T-helper 1 cell treated with Interleukin-12 subunit alpha and Interleukin-12 subunit beta and Interleukin-4 antibody, amounts not matched to agents 30 μg/mL and 1 μg/mL, for 36 hours (primary cell): Measurements from ENCODE around the gene VASH1.
"Not testable (repeated sequence)": the region's sequence is repeated elsewhere in the genome, so short reads cannot be mapped to it uniquely, and the experiment has no call there.

Source experiments
- H3K27ac Mint-ChIP-seq: one replicate; pipeline ENCODE4 v1.8.0; 2021; ENCODE audit warnings: mild to moderate bottlenecking, mixed read lengths
- H3K27me3 Mint-ChIP-seq: one replicate; pipeline ENCODE4 v1.8.0; 2021; ENCODE audit warnings: low read depth, mixed read lengths
- H3K36me3 Mint-ChIP-seq: one replicate; pipeline ENCODE4 v1.8.0; 2021; ENCODE audit warnings: low read depth, mixed read lengths
- H3K4me1 Mint-ChIP-seq: one replicate; pipeline ENCODE4 v1.8.0; 2021; ENCODE audit warnings: low read depth, mixed read lengths
- H3K4me3 Mint-ChIP-seq: one replicate; pipeline ENCODE4 v1.8.0; 2021; ENCODE audit warnings: mild to moderate bottlenecking, moderate library complexity, mixed read lengths
- H3K9me3 Mint-ChIP-seq: one replicate; pipeline ENCODE4 v1.8.0; 2021; ENCODE audit warnings: mixed read lengths

VASH1 gene

DNA sequence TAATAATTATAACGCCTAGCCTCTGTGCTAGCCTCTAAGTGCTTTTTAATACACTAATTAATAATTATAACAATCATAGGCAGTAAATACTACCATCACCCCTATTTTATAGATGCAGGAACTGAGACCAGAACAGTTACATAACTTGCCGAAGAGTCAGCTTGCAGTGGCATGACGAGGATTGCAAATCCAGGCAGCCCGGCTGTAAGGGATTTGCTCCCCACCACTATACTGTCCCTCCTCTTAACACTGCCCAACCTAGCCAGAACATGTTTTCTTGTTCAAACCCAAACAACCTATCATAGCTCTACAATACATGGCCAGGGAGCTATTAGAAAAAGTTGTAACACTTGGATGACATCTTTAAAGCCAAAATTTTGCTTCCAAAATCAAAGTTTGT, 33.9 kb upstream of the VASH1 start:
- Mint-ChIP-seq H3K27ac (no peak overlapping the region), H3K27me3 (peaks cover 46% of the 10 kb centered on the region)

DNA sequence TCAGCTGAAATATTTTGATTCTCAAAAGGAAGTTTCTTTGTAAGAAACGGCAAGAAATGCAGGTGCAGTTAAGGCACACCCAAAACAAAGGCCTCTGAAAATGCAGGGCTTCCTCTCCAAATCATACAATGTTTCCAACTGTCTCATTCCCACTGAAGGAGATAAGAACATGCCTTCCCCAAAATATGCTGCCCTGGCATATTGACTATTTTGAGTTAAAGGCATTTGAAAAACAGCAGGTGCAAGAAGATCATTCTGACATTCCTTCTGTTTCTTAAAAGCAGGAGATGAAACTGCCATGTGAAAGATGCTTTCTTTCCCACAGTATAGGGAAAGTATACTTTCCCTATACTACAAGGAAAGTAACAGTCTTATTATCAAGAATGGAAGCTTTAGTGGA, 33.4 kb upstream of the VASH1 start:
- Mint-ChIP-seq H3K36me3 (no peaks in the 10 kb centered on the region), H3K27ac (no peak overlapping the region), H3K27me3 (peaks cover 46% of the 10 kb centered on the region), H3K4me1 (peaks cover 2% of the 10 kb centered on the region), H3K9me3 (no peaks in the 10 kb centered on the region), H3K4me3 (no peak overlapping the region)

More for the DNA sequence above, 33.9 kb upstream of the VASH1 start:
- H3K9me3 Mint-ChIP-seq = no peaks in the 10 kb centered on the region
- H3K4me1 Mint-ChIP-seq = peaks cover 2% of the 10 kb centered on the region
- H3K36me3 Mint-ChIP-seq = no peaks in the 10 kb centered on the region
- H3K4me3 Mint-ChIP-seq = no peak overlapping the region

DNA sequence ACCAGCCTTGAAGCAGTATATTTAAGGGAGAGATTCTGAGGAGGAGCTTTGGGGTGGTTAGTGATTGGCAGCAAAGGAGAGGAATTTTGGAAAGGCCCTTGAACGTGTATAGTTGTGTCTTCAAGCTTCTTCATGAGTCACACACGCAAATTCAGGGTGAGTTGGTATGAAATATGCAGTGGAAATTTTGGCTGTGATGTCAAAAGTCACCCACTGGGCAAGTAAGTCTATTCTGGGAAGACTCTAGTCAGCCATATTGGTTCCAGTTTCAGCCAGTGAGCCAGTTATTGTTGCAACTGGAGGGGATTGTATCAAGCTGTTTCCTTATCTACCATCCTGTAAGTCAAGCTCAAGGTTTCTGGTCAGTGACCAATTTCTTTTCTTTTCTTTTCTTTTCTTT, 32.0 kb upstream of the VASH1 start:
- Mint-ChIP-seq H3K27ac (no peak overlapping the region), H3K27me3 (peaks cover 35% of the 10 kb centered on the region), H3K9me3 (no peaks in the 10 kb centered on the region), H3K4me1 (peaks cover 2% of the 10 kb centered on the region), H3K36me3 (no peaks in the 10 kb centered on the region), H3K4me3 (no peak overlapping the region)

DNA sequence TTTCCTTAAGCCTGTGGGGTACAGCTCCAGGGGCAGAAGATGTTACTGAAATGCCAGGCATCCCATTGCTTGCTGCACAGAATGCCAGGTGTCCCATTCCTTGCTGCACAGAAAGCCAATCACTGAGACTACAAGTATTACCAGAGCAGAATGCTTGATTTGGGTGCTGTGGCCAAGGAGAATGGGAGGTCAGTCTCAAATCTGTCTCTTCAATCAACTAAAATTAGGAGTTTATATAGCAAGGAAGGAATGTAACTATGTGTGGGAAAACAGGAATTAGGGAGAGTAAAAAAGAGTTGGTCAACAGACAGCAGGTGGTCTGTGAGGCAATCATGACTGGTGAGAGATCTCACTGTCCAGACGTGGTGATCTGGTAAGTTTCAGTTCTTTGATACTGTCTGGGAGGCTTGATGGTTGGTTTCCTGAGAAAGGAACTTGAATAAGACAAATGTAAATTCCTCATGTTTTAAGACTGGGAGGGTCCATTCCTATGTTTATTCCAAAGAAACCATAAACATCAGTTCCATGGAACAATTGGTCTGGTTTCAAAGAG, 31.2 kb upstream of the VASH1 start:
- H3K36me3 Mint-ChIP-seq = no peaks in the 10 kb centered on the region
- peaks cover 2% of the 10 kb centered on the region for H3K4me1 Mint-ChIP-seq
- H3K27ac Mint-ChIP-seq = no peak overlapping the region
- H3K27me3 Mint-ChIP-seq = peaks cover 29% of the 10 kb centered on the region
- H3K4me3 Mint-ChIP-seq = no peak overlapping the region
- H3K9me3 Mint-ChIP-seq = no peaks in the 10 kb centered on the region

DNA sequence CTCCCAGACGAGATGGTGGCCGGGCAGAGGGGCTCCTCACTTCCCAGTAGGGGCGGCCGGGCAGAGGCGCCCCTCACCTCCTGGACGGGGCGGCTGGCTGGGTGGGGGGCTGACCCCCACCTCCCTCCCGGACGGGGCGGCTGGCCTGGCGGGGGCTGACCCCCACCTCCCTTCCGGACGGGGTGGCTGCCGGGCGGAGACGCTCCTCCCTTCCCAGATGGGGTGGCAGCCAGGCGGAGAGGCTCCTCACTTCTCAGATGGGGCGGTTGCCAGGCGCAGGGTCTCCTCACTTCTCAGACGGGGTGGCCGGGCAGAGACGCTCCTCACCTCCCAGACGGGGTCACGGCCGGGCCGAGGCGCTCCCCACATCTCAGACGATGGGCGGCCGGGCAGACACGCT, 26.8 kb upstream of the VASH1 start:
- H3K36me3 Mint-ChIP-seq, H3K27ac Mint-ChIP-seq, H3K9me3 Mint-ChIP-seq, H3K4me1 Mint-ChIP-seq, H3K4me3 Mint-ChIP-seq: not testable (repeated sequence)
- H3K27me3 Mint-ChIP-seq = peaks cover 36% of the 10 kb centered on the region

DNA sequence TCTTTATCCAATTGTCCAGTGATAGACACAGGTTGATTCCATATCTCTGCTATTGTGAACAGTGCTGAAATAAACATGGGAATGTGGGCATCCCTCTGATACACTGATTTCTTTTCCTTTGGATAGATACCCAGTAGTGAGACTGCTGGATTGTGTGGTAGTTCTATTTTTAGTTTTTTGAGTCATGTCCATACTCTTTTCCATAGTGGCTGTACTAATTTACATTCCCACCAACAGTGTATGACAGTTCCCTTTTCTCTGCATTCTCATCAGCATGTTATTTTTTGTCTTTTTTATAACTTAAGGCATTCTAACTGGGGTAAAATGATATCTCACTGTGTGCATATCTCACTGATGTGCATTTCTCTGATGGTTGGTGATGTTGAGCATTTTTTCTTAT, 24.8 kb upstream of the VASH1 start:
- no peak overlapping the region for H3K4me3 Mint-ChIP-seq
- no peaks in the 10 kb centered on the region for H3K4me1 Mint-ChIP-seq
- H3K36me3 Mint-ChIP-seq = no peaks in the 10 kb centered on the region
- peaks cover 22% of the 10 kb centered on the region for H3K9me3 Mint-ChIP-seq
- no peak overlapping the region for H3K27ac Mint-ChIP-seq
- H3K27me3 Mint-ChIP-seq = peaks cover 36% of the 10 kb centered on the region

DNA sequence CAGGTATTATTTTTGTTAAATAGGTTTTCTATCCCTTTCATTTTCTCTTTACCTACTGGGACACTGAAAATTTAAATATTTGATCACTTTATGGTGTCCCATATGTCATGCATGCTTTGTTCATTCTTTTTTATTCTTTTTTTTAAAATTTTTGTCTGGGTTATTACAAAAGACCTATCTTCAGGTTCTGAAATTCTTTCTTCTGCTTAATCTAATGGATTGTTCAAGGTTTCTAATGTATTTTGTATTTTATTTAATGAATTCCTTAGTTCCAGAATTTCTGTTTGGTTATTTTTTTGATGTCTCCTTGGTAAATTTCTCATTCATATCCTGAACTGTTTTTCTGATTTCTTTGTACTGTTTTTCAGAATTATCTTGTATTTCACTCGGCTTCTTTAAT, 20.2 kb upstream of the VASH1 start:
- Mint-ChIP-seq H3K27ac (no peak overlapping the region), H3K4me3 (no peak overlapping the region), H3K27me3 (peaks cover 42% of the 10 kb centered on the region), H3K9me3 (peaks cover 30% of the 10 kb centered on the region), H3K36me3 (no peaks in the 10 kb centered on the region), H3K4me1 (no peaks in the 10 kb centered on the region)

DNA sequence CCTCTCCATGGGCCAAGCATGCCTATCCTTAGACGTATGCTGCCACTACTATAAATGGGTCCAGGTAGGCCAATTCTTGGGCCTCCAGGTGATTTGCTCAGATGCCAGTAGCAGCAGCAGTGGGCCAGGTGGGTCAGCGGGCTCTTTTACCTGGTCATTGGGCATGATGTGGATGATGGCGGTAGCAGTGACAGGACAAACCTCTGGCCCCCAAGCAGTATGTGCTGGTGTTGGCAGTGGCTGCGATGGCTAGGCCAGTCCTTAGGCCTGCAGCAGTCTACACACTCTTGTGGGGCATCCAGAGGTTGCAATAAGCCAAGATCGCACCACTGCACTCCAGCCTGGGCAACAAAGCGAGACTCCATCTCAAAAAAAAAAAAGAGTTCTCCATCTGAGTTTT, 19.1 kb upstream of the VASH1 start:
- peaks cover 35% of the 10 kb centered on the region for H3K27me3 Mint-ChIP-seq
- no peak overlapping the region for H3K4me3 Mint-ChIP-seq
- no peaks in the 10 kb centered on the region for H3K36me3 Mint-ChIP-seq
- H3K4me1 Mint-ChIP-seq = no peaks in the 10 kb centered on the region
- no peak overlapping the region for H3K27ac Mint-ChIP-seq
- H3K9me3 Mint-ChIP-seq = peaks cover 30% of the 10 kb centered on the region

DNA sequence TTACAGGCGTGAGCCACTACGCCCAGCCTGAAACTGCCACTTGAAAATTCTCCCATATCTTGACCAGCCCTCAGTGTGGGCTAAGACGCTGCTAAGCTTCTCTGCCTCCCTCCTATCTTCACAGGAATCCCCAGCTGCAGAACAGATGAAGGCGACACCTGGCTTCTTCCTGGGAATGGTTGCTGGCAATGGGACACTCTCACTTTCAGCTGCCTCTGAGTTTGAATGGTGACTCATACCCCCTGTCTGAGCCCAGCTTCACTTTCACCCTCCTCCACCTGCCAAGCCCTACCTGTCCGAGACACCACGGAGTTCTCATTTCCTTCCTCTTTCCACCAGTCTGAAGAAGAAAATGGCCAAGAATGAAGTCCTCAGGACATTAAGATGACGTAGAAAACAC, 18.3 kb upstream of the VASH1 start:
- Mint-ChIP-seq H3K27me3 (peaks cover 37% of the 10 kb centered on the region), H3K36me3 (no peaks in the 10 kb centered on the region), H3K27ac (no peak overlapping the region), H3K4me3 (no peak overlapping the region), H3K4me1 (no peaks in the 10 kb centered on the region), H3K9me3 (peaks cover 30% of the 10 kb centered on the region)

DNA sequence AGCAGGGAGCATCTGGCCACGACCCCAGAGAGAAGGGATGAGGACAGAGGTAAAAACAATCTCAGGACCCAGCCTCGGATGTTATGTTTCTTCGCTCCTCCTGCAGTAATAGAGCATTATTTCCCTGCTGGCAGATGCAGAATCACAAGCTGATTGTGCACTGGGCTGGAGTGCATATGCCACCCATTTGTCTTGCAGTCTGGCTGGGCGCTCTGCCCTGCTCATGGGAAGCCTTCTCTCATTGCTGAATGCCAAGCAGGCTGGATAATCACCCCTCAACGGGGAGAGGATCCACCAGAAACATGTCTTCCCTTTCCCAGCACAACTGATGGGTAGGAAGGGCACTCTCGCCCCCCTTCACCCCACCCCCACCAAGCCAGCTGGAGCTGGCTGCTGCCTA, 8.5 kb upstream of the VASH1 start:
- Mint-ChIP-seq H3K27ac (no peak overlapping the region), H3K9me3 (no peaks in the 10 kb centered on the region), H3K27me3 (peaks cover 13% of the 10 kb centered on the region), H3K4me3 (no peak overlapping the region), H3K4me1 (no peaks in the 10 kb centered on the region), H3K36me3 (no peaks in the 10 kb centered on the region)

DNA sequence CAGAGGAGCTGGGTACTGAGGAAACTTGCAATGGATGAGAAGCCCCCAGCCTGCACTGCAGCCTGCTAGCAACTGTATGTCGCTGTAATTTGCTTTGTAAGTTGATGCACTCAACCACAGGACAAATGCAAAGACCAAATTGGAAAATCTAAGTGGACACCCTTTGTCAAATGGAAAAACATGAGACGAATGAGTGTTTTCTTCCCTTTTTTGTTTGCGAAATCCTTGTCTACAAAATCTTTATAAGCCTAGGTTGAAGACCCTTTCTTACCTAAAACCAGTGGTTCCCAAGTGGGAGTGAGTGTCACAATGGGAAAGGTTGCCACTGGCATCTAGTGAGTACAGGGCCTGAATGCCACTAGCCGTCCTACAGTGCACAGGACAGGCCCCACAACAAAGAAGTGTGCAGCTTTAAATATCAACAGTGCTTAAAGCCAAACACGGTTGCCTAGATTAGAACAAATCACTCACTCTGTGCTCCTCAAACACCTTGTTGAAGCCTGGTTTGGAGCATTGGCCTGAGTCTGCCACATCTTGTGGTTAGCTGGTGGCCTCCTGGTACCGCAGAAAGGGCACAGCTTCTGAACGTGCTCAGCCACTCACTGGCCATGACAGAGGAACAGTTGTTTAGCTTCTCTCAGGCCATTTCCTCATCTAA, 7.6 kb upstream of the VASH1 start:
- no peak overlapping the region for H3K27ac Mint-ChIP-seq

DNA sequence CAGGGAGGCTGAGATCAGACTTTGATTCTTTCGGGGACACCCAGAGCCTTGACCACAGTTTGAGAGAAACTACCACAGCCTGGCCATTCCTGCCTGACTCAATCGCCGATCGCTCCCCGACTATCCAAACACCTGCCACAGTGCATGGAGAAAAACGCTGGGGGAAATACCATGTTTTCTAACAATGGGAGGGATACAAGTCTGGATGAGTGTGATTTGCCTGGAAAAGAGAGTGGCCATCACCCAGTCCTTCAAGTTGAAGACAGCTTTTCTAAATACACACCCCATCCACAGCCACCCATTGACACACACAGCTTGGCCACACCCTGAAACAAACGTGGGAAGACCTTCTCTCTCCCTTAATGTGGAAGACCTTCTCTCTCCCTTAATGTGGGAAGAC, 6.7 kb upstream of the VASH1 start:
- Mint-ChIP-seq H3K27ac (no peak overlapping the region), H3K9me3 (no peaks in the 10 kb centered on the region), H3K4me1 (no peaks in the 10 kb centered on the region)

More for the DNA sequence above, 7.6 kb upstream of the VASH1 start:
- Mint-ChIP-seq H3K4me3 (no peak overlapping the region), H3K36me3 (no peaks in the 10 kb centered on the region), H3K27me3 (peaks cover 22% of the 10 kb centered on the region), H3K4me1 (no peaks in the 10 kb centered on the region), H3K9me3 (no peaks in the 10 kb centered on the region)

DNA sequence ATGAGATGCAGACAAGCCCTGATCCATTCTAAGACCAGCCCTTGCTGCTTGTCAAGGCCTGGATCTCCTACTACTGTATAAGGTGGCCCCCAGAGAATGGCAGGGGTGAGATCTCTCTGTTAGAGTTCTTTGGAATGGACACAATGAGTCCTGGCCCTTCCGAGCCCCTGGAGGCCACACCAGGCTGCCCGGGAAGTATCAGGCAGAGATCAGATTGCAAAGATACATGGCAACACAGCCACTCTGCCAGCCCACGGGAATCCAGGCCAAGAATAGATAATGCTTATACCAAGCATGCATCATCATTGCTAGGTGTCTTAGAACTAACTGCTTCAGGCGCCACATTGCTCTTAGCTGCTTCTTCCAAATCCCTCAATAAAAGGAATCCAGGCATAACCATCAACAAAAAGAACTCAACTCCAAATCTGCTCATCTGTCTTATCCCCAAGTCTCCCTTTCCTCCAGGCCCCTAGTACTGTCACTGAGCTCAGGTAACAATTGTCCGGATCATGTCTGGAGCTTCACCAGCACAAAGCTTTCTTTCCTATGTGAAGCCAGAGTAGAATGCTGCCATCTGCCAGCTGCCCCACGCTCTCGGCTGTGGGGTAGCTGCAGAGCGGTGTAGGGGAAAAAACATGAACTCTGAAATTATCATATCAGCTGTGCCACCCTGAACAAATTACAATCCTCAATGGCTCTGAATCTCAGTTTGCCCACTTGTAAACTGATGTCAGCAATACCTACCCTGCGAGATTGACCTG, 5.5 kb upstream of the VASH1 start:
- Mint-ChIP-seq H3K36me3 (no peaks in the 10 kb centered on the region), H3K9me3 (no peaks in the 10 kb centered on the region), H3K4me3 (no peak overlapping the region), H3K4me1 (peaks cover under 1% of the 10 kb centered on the region), H3K27ac (no peak overlapping the region), H3K27me3 (peaks cover 43% of the 10 kb centered on the region)

More for the DNA sequence above, 6.7 kb upstream of the VASH1 start:
- H3K36me3 Mint-ChIP-seq = no peaks in the 10 kb centered on the region
- H3K27me3 Mint-ChIP-seq = peaks cover 31% of the 10 kb centered on the region
- H3K4me3 Mint-ChIP-seq = no peak overlapping the region

DNA sequence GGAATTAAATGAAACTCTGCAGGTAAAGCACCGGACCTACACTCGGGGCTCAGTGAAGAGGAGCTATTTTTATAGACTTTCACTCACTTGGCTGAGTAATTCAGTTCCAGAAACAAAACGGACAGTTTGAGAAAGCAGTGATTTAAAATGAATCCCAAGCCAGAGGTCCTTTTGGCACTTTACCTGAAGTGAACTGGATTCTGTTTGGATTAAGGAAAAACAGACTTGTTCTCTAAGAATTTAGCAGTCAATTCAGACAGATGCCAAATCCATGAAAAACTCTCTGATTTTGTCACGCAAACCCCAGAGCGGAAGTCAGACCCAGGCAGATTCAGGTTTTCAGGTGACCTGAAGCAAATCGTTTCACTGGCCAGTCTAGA, 4.9 kb upstream of the VASH1 start:
- H3K4me3 Mint-ChIP-seq = no peak overlapping the region
- H3K27me3 Mint-ChIP-seq = peaks cover 46% of the 10 kb centered on the region
- H3K36me3 Mint-ChIP-seq = no peaks in the 10 kb centered on the region
- peaks cover 3% of the 10 kb centered on the region for H3K4me1 Mint-ChIP-seq
- H3K9me3 Mint-ChIP-seq = no peaks in the 10 kb centered on the region
- no peak overlapping the region for H3K27ac Mint-ChIP-seq

DNA sequence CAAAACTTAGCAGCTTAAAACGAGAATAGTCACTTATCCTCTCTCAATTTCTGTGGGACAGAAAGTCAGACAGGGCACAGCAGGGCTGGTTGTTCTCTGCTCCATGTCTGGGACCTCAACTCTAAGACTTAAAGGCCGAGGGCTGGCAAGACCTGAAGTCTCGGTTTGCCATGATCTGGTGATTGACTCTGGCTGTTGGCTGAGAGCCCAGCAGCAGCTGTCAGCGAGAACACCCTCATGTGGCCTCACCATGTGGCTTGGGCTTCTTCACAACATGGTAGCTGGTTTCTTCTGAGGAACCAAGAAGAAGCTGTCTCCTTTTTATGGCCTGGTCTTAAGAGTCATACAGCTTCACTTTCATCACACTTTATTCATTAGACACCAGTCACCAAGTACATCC, 1.7 kb upstream of the VASH1 start:
- H3K4me3 Mint-ChIP-seq = no peak overlapping the region
- H3K4me1 Mint-ChIP-seq = peaks cover 11% of the 10 kb centered on the region
- no peak overlapping the region for H3K27ac Mint-ChIP-seq
- H3K36me3 Mint-ChIP-seq = no peaks in the 10 kb centered on the region
- H3K27me3 Mint-ChIP-seq = peaks cover 70% of the 10 kb centered on the region
- no peaks in the 10 kb centered on the region for H3K9me3 Mint-ChIP-seq
